Thyroid gland (tissue), 4 donors: ENCODE results near the gene SCN5A. TPM values are rescaled to one million over a fixed set of nuclear protein-coding genes. Genes with fewer than 3 reads are reported as not detected.

Experiments used
- DNase-seq, 2 donors: peaks; one replicate each; pipeline ENCODE4 v3.0.0-alpha.2; 2019
- H3K27ac ChIP-seq, 3 donors: fragments of 200-600 bp; sonication (generic); 1 replicate in 2 of 3; 2 replicates in 1 of 3; pipeline ENCODE4 v1.5.1; 2016 to 2019; ENCODE audit warnings: mild to moderate bottlenecking in 1 of 3, moderate library complexity in 1 of 3
- H3K27me3 ChIP-seq: fragments of 200-600 bp; sonication (generic); one replicate; pipeline ENCODE4 v1.5.1; 2019
- H3K36me3 ChIP-seq, 2 donors: fragments of 200-600 bp; sonication (generic); one replicate each; pipeline ENCODE4 v1.5.1; 2016 to 2019
- H3K4me1 ChIP-seq, 2 donors: fragments of 200-600 bp; sonication (generic); one replicate each; pipeline ENCODE4 v1.5.1; 2017 to 2019
- H3K4me3 ChIP-seq, 3 donors: fragments of 200-600 bp; sonication (generic); replicated peaks in 1 of 3; 1 replicate in 2 of 3; 2 replicates in 1 of 3; pipeline ENCODE4 v1.5.1; 2016; ENCODE audit warnings: mild to moderate bottlenecking in 1 of 3
- H3K9me3 ChIP-seq: fragments of 200-600 bp; sonication (generic); one replicate; pipeline ENCODE4 v1.5.1; 2017
- POLR2A ChIP-seq, 2 donors: fragments of 450-650 bp; IDR thresholded peaks; one replicate each; pipeline ENCODE4 v1.6.1; 2017; ENCODE audit warnings: antibody characterized with exemption in 2 of 2, mild to moderate bottlenecking in 2 of 2, moderate library complexity in 1 of 2
- WGBS, 2 donors: methylation state at CpG; one replicate each; pipeline ENCODE4 v1.1.5; 2017; 5-methylcytosine and 5-hydroxymethylcytosine counted together
- intact Hi-C: fragments of 100-400 bp; cut with DNase I; formaldehyde crosslinking; loops from one replicate; pipeline ENCODE4 v1.15.1; 2023
- total RNA-seq, 4 donors: library from RNA; depleted of rRNA; stranded (reverse); fragments of >200 nt; gene quantifications; one replicate each; pipeline ENCODE4 v1.2.3, GENCODE V29; 2016
- TF ChIP-seq, protein P1 (sequence below), 6 experiments: fragments of 200-600 bp in 3 of 6; fragments of 450-650 bp in 3 of 6; sonication (generic) in 3 of 6; IDR thresholded peaks; one replicate each; pipeline ENCODE4 v1.5.1; 2016 to 2019; ENCODE audit warnings: antibody characterized with exemption in 6 of 6, mild to moderate bottlenecking in 2 of 6, inconsistent platforms in 1 of 6, moderate library complexity in 1 of 6

The SCN5A gene
- total RNA-seq, 4 donors from 2014 or later, result 0.13 to 1.9 (median 1.1) TPM

DNA sequence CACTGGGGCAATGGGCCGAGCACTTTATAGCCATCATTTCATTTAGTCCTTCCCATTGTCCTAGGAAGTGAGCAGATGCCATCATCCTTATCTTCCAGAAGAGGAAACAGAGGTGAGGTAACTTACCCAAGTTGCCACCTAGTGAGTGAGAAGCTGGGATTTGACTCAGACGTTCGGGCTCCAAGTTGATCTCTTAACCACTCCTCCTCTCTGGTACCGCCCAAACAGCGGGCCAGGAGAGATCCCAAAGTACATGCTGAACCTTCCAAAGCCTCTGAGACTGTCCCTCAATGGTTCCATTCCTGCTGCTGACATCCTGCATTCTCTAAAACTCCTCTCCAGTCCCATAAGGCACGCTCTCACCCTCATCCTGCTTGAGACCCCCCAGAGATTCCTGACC is 97.1 kb downstream of the SCN5A start:
- no peak for DNase-seq
- Histone ChIP-seq H3K4me1 (no peaks in the 10 kb centered on the region), H3K36me3 (no peaks in the 10 kb centered on the region), H3K4me3 (no peak overlapping the region), H3K9me3 (no peaks in the 10 kb centered on the region), H3K27me3 (no peaks in the 10 kb centered on the region), H3K27ac (no peak overlapping the region)
- intact Hi-C loops, result no loop called here
- TF ChIP-seq, protein P1, sequence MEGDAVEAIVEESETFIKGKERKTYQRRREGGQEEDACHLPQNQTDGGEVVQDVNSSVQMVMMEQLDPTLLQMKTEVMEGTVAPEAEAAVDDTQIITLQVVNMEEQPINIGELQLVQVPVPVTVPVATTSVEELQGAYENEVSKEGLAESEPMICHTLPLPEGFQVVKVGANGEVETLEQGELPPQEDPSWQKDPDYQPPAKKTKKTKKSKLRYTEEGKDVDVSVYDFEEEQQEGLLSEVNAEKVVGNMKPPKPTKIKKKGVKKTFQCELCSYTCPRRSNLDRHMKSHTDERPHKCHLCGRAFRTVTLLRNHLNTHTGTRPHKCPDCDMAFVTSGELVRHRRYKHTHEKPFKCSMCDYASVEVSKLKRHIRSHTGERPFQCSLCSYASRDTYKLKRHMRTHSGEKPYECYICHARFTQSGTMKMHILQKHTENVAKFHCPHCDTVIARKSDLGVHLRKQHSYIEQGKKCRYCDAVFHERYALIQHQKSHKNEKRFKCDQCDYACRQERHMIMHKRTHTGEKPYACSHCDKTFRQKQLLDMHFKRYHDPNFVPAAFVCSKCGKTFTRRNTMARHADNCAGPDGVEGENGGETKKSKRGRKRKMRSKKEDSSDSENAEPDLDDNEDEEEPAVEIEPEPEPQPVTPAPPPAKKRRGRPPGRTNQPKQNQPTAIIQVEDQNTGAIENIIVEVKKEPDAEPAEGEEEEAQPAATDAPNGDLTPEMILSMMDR (IDR thresholded peaks at IDR 0.05), result no peak
- TF ChIP-seq POLR2A (IDR thresholded peaks at IDR 0.05), result no peak
- 83 to 87% methylated on average over 6 of the region's 6 CpGs for WGBS, 2 donors

GRCh38 chr3:38551026-38551832 is 98.3 kb downstream of the SCN5A start:
- no peaks in the 10 kb centered on the region for H3K9me3 ChIP-seq
- DNase-seq, result no peak
- H3K27me3 ChIP-seq, result no peaks in the 10 kb centered on the region
- WGBS, 2 donors, result 94 to 98% methylated on average over 29 to 30 of the region's 30 CpGs
- H3K36me3 ChIP-seq, result no peaks in the 10 kb centered on the region
- TF ChIP-seq POLR2A (IDR thresholded peaks at IDR 0.05), result no peak
- TF ChIP-seq, protein P1 (IDR thresholded peaks at IDR 0.05), result no peak
- H3K27ac ChIP-seq, result no peak overlapping the region
- H3K4me3 ChIP-seq, result no peak overlapping the region
- no peaks in the 10 kb centered on the region for H3K4me1 ChIP-seq
- intact Hi-C loops, result no loop called here

GRCh38 chr3:38549957-38550840 is 99.3 kb downstream of the SCN5A start:
- no peak for DNase-seq
- no peak overlapping the region for H3K27ac ChIP-seq
- no peaks in the 10 kb centered on the region for H3K27me3 ChIP-seq
- H3K9me3 ChIP-seq, result no peaks in the 10 kb centered on the region
- TF ChIP-seq POLR2A (IDR thresholded peaks at IDR 0.05), result no peak
- TF ChIP-seq, protein P1 (IDR thresholded peaks at IDR 0.05), result no peak
- 95 to 96% methylated on average over 25 to 33 of the region's 33 CpGs for WGBS, 2 donors
- H3K36me3 ChIP-seq, result no peaks in the 10 kb centered on the region
- no peaks in the 10 kb centered on the region for H3K4me1 ChIP-seq
- H3K4me3 ChIP-seq, result no peak overlapping the region
- intact Hi-C loops, result no loop called here

GRCh38 chr3:38549486-38549885 is 100.0 kb downstream of the SCN5A start:
- no peak for TF ChIP-seq POLR2A (IDR thresholded peaks at IDR 0.05)
- TF ChIP-seq, protein P1 (IDR thresholded peaks at IDR 0.05), result no peak
- Histone ChIP-seq H3K36me3 (no peaks in the 10 kb centered on the region), H3K9me3 (no peaks in the 10 kb centered on the region), H3K4me3 (no peak overlapping the region), H3K27me3 (no peaks in the 10 kb centered on the region), H3K4me1 (no peaks in the 10 kb centered on the region), H3K27ac (no peak overlapping the region)
- no peak for DNase-seq
- WGBS, 2 donors, result 89 to 97% methylated on average over 7 of the region's 7 CpGs
- intact Hi-C loops, result no loop called here

DNA sequence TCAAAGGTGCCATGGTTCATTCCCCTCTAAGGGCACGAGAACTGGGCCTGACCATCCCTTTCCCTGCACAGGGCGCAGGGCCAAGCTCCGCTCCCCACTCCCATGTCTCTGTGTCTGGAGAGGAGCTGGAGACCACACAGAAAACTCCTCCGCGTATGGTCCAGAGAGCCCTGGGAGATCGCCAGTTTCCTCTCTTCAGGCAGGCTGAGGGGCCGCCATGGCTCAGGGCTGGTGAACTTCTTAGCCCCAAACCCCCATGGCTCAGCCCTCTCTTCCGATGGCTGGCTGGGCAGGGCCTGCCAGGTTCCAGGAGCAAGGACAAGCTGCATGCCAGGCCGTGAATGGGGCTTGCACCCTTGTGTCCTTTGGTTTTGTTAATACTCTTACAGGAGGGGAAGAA is 100.4 kb downstream of the SCN5A start:
- Histone ChIP-seq H3K36me3 (no peaks in the 10 kb centered on the region), H3K4me1 (no peaks in the 10 kb centered on the region), H3K27me3 (no peaks in the 10 kb centered on the region), H3K27ac (no peak overlapping the region), H3K9me3 (no peaks in the 10 kb centered on the region), H3K4me3 (no peak overlapping the region)
- 69 to 87% methylated on average over 7 to 8 of the region's 9 CpGs for whole genome bisulfite sequencing, 2 donors
- intact Hi-C loops, result no loop called here
- no peak for DNase-seq
- TF ChIP-seq, protein P1 (IDR thresholded peaks at IDR 0.05), result no peak
- TF ChIP-seq POLR2A (IDR thresholded peaks at IDR 0.05), result no peak
